Activated CD4-positive, alpha-beta T cell treated with anti-CD3 and anti-CD28 coated beads for 1 hour (primary cell): ENCODE data around the gene B3GALT6.
"Not testable (repeated sequence)": the region's sequence is repeated elsewhere in the genome, so short reads cannot be mapped to it uniquely, and the experiment has no call there.

Experiments
- DNase-seq: peaks from one replicate; pipeline ENCODE4 v3.0.0-alpha.2; 2020

B3GALT6 gene

DNA sequence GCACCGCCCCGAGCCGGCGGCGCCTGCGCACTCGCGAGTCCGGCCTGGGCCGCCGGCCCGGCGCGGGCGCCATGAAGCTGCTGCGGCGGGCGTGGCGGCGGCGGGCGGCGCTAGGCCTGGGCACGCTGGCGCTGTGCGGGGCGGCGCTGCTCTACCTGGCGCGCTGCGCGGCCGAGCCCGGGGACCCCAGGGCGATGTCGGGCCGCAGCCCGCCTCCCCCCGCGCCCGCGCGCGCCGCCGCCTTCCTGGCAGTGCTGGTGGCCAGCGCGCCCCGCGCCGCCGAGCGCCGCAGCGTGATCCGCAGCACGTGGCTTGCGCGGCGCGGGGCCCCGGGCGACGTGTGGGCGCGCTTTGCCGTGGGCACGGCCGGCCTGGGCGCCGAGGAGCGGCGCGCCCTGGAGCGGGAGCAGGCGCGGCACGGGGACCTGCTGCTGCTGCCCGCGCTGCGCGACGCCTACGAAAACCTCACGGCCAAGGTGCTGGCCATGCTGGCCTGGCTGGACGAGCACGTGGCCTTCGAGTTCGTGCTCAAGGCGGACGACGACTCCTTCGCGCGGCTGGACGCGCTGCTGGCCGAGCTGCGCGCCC lies at the start of gene B3GALT6:
B3GALT6 (plus strand) TSS at position 30 of the 588 bp plus-strand sequence; CDS start at position 72, 42 bp downstream.
- DNase-seq = no peak

DNA sequence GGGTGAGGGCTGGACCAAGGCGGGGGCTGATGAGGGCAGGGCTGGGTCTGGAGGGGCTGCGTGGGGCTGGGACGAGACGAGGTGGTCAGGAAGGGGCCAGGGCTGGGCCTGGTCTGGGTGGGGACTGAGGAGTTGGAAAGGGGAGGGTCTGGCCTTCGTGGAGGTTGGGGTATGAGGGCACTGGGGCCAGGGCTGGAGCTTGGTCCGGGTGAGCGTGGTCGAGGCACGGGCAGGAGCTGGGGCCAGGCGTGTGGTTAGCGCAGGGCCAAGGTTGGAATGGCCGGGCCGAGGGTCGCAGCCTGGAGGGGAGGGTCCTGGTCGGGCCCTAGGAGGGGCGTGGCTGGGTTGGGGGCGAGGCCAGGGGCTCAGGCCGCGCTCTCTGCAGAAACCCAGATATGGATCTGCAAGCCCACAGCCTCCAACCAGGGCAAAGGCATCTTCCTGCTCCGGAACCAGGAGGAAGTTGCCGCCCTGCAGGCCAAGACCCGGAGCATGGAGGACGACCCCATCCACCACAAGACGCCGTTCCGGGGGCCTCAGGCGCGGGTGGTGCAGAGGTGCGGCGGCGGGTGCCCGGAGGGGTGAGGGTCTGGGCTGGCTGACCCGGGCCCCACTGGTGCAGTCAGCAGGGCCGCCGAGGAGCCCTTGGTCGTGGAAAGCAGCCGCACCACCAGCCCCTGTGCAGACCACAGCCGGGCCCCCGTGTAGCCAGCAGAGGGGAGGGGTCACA lies 49.4 kb upstream of the B3GALT6 start:
- no peak for DNase-seq

DNA sequence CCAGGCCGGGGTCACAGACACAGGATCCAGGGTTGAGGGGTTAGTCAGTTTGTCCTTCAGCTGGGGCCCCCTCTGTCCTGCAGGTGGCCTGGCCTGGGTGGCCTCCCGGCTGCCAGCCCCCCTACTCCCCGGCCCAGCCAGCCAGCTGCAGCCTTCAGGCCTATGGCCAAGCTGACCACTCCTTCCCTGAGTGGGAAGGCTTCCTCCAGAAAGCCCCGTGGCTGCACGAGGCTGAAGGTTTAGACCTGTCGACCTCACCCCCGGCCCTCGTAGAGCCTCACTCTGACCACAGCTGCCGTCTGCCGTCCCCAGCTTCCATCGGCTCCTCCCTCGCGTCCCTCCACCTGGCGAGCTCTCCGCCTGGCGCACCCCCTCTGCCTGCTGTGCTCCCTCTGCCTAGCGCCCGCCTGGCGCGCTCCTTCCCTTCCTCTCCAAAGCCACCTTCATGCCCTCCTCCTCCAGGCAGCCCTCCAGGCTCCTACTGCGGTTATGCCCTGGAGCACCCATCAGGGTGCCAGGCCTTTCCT lies 48.8 kb upstream of the B3GALT6 start:
- DNase-seq = no peak

DNA sequence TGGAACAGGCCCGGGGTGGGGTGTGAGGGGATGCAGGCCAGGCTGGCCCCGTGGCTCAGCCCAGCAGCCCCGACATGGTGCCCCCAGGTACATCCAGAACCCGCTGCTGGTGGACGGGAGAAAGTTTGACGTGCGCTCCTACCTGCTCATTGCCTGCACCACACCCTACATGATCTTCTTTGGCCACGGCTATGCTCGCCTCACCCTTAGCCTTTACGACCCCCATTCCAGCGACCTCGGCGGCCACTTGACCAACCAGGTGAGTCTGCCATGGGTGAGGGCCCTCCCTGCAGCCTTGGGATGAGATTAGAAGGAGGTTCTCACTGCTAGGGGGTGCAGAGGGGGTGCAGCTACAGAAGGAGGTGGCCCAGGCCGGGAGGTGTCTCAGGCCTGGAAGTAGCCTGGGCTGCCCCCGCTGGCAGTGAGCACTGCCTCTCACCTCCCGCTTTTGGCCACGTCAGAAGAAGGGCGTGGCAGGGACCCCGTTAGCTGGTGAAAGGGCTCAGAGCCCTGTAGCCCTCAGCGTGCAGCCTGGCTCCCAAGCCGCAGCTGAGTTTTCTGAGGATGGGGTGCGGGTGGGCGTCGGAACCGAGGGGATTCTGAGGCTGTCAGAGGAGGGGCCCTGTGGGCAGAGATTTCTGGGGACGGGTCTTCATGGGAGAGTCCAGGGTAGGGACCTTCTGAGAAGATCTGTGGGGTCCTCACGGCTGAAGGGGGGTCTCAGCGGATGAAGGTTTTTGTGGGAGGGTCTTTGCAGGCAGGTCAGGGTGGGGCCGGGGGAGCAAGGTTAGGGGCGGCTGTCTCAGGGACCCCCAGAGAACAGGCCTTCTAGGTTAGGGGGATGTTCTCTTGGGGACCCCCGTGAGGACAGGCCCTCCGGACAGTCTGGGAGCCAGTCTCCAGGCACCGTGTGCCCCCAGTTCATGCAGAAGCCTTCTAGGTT lies 47.9 kb upstream of the B3GALT6 start:
- DNase-seq = no peak

DNA sequence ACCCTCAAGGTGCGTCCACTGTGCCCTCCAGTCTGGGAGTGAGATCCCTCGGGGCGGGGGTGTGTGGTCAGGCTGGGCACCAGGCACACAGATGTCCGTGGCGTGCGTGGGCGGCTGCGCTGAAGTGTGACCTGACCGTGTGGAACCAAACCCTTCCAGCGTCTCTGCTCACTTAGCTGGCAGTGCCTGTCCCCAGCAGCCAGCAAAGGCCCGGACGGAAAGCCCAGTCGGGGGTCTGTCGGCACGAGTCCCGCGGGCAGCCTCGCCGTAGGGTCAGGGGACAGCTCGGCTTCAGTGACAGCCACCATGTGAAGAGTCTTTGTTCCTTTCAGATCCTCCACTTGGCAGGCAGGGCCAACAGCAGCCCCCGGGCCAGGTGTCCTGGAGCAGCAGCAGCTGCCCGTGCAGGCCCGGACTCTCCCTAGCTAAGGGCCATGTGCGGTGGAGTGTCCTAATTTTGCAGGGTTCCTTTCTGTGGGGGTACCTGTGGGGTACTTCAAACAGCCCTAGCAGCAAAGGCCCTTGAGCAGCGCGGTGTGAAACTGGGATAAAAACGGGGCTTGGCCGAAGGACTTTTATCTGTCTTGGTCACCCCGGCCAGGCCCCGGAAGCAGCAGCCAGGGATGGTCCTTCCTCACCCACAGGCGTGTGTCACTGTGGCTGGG lies 46.8 kb upstream of the B3GALT6 start:
- DNase-seq = no peak

DNA sequence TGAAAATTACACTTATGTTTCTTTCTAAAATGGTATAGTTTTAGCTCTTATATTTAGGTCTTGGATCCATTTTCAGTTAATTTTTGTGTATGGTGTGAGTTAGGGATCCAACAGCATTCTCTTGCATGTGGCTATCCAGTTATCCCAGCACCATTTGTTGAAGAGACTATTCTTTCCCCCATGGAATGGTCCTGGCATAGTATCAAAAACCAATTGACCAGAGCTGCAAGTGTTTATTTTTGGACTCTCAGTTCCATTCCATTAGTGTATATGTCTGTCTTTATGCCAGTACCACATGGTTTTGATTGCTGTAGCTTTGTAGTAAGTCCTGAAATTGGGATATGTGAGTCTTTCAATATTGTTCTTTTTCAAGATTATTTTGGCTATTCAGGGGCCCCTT lies 44.1 kb upstream of the B3GALT6 start:
- no peak for DNase-seq

DNA sequence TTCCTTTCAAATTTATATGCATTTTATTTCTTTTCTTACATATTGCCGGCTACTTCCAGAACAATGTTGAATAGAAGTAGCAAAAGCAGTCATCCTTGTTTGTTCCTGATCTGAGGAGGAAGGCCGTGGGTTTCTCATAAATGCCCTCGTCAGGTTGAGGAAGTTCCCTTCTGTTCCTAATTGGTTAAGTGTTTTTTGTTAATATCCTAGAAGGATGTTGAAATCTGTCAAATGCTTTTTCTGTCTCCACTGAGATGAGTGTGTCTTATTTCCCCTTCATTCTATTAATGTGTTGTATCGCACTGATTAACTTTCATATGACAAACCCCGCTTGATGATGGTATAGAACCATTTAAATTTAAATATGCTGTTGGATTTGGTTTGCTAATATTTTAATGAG lies 42.9 kb upstream of the B3GALT6 start:
- no peak for DNase-seq

DNA sequence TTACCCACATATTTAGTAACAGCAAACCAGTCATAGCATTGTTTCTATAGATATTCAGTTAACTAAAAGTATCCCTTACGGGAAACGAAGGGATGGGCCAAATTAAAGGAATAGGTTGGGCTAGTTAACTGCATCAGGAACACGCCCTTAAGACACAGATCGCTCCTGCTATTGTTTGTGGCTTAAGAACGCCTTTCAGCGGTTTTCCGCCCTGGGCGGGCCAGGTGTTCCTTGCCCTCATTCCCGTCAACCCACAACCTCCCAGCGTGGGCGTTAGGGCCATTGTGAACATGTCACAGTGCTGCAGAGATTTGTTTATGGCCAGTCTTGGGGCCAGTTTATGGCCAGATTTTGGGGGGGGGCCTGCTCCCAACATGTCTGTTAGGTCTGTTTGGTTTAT lies 40.3 kb upstream of the B3GALT6 start:
- no peak for DNase-seq

DNA sequence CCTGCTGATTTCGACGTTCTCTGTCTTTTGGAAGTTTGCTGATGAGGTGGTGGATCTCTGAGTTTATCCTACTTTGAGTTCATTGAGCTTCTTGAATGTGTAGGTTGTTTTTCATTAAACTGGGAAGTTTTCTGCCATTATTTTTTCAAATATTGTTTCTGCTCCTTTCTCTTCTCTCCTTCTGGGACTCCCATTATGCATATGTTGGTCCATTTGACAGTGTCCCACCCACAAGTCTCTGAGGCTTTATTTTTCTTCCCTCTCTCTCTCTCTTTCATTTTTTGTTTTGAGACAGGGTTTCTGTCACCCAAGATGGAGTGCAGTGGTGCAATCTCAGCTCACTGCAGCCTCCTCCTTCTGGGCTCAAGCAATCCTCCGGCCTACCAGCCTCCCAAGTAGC lies 37.3 kb upstream of the B3GALT6 start:
- DNase-seq = no peak

DNA sequence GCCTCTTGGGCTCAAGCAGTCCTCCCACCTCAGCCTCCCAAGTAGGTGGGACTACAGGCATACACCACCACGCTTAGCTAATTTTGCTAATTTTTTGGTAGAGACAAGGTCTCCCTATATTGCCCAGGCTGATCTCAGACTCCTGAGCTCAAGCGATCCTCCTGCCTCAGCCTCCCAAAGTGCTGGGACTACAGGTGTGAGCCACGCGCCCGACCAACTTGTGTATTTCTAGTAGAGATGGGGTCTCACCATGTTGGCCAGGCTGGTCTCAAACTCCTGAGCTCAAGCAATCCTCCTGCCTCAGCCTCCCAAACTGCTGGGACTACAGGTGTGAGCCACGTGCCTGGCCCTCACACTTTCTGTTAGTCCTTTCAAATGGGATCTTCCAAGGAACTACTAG lies 36.3 kb upstream of the B3GALT6 start:
- DNase-seq = not testable (repeated sequence)

DNA sequence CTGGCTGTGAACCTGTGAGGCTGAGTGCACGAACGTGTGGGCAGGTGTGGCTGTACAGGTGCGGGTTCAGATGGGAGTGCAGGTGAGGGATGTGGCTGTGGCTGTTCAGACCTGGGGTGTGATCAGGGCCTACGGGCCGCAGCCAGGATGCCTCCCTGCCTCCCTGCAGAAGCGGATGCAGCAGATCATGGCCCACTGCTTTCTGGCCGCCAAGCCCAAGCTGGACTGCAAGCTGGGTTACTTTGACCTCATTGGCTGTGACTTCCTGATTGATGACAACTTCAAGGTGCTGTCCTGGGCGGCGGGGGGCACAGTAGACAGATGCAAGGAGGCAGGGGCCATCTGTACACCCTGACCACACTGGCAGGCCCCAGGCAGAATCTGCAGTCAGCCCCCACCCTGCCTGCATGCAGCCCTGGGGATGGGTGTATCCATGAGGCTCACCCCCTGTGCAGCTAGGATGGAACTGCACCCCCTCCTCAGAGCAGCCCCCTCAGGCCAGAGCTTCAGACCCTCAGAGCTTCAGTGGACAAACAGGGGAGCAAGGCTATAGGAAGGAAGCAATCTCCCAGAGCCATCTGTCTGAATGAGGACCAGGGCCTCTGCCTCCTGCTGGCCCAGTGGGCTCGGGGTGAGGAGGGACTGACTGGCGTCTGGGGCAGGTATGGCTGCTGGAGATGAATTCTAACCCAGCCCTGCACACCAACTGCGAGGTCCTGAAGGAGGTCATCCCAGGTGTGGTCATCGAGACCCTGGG lies 35.4 kb upstream of the B3GALT6 start:
- peak; percentile 7 for DNase-seq

DNA sequence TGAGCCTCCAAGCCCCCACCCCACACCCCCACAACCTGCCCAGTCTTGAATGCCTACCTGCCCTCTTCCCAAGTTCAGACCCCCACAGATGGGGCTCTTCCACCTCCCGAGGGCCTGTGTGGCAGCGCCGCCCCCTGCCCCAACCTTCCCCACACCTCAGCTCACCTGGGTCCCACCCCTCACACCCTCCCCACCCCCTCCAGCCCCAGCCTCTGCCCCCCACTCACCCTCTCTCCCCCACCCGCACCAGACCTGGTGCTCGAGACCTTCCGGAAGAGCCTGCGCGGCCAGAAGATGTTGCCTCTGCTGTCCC lies 34.9 kb upstream of the B3GALT6 start:
- DNase-seq = no peak

DNA sequence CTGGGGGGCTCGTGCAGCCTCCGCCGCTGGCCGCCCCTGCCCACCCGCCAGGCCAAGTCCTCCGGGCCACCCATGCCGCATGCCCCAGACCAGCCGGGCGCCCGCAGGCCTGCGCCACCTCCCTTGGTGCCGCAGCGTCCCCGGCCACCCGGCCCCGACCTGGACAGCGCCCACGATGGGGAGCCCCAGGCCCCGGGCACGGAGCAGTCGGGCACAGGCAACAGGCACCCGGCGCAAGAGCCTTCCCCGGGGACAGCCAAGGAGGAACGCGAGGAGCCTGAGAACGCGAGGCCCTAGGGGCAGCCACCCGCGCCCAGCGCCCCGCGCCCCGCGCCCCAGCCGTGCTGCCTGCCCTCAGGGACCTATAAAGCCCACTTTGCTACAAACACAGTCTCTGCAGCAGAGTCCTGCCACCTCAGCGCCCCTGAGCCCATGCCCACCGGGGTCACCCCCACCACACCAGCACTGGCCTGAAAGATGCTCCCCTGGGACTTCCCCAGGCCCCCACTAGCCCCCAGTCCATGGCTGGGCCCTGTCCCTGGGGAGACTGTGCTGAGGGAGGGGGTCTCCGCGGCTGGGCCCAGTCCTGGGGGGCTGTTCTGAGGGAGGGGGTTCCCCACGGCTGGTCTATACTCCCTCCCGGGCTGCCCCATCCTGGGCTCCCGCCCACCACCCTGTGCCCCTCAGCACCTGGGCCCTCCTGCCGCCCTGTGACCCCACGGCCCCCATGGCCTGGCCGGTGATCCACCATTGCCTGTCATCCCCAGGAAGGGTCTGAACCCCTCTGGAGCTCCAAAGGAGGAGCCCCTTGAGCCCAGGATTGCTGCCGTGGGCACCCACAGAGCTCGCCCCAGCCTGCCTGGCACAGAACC lies 34.2 kb upstream of the B3GALT6 start:
- peak; percentile 6 for DNase-seq

DNA sequence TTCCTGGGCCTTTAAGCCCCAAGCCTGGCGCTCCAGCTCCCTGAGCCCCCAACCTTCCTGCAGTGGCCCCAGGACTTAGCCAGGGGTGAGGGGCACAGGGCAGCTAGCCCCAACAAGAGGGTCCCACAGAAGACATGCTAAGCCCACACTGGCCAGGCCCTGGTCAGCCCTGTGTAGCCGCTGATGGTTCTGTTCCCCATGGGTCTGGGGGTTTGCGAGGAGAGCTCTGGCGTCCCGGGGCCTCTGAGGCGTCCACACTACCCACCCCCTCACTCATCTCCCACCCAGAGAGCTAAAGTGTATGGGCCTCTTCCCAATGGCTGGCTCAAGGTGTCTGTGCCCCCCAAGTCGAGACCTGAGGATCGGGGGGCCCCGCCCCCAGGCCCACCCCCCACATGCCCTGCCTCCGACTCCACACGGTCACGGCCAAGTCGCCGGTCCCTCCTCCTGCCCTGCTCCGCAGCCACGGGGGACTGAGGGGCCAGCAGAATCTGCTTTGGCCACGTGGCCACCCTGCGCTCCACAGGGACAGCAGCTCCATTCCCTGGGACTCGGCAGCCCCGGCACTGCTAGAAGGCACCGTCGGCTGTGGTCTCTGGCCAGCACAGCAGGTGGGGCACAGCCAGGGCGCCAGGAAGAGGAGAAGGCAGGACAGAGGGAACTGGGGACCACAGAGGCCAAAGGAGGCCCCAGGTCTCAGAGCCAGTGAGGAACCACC lies 33.5 kb upstream of the B3GALT6 start:
- peak; percentile 7 for DNase-seq

DNA sequence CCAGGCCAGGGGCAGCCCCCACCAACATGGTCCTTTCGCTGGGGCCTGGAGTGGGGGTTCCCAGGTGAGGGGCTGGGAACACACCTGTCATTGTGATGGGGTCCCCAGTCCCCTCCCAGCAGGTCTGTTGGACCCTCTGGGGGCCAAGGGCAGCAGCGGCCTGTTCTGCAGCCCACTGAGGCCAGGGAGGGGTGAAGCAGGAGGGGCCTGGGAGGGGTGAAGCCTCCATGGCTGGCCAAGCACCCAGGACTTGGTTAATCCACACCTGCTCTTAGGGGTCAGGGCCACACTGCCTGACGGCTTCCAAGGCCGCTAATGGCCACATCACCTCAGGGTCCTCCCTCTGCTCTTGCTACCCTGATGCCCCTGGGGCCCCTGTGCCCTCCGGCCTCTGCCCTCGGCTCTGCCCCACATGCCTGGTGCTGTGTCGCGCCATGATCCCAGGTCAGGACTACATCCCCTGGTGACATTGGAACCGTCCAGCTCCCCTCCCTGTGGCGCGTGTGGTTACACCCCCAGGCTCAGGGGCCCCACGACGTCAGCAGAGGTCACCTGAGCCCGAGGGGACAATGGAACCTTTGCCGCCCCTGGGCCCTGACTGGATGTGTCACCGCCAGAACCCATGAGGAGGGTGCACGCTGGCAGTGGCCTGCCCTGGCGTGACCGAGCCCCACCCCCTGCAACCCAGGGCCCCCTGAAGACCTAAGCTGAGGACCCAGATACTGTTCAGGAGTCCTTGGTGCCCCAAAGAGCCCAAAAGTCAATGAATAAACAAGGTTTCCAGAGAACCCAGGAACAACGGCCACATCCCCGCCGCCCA lies 32.7 kb upstream of the B3GALT6 start:
- DNase-seq = peak; percentile 8

DNA sequence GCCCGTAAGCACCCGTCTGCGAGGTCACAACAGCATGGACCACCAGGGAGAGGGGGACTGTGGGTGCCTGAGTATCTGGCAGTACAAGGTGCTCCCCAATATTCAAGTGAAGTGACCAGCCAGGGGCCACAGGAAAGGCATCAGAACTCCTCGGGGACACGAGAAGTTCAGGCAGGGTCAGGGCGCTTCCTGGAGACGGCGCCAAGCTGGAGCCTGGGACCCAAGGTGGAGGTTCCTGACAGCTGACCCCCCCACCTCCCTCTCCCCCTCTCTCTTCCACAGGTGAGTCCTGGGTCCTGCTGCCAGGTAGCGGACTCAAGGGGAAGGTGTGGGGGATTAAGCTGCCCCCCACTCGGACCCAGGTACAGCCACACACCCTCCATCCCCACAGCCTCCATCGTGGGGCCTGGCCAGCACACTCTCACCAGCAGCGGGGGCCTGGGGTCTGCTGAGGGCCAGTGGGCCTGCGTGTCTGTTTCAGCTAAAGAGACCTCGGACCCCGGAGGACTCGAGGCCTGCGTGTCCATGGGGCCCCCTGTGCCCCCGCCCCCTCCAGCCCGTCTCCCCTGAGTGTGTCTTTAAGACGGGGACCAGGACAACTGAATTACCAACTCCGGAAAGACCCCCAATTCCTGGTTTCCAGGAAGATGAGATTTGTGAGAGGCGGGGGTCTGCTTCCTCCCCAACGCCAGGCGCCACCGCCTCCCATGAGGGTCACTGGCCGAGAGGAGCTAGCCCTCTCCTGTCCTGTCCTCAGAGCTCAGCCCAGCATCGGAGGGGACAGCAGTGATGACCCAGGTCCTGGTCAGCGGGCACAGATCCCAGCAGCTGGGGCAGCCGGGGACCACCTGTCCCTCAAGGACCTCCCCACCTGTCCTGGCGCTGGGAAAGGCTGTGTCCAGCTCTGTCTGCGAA lies 31.8 kb upstream of the B3GALT6 start:
- peak; percentile 10 for DNase-seq

DNA sequence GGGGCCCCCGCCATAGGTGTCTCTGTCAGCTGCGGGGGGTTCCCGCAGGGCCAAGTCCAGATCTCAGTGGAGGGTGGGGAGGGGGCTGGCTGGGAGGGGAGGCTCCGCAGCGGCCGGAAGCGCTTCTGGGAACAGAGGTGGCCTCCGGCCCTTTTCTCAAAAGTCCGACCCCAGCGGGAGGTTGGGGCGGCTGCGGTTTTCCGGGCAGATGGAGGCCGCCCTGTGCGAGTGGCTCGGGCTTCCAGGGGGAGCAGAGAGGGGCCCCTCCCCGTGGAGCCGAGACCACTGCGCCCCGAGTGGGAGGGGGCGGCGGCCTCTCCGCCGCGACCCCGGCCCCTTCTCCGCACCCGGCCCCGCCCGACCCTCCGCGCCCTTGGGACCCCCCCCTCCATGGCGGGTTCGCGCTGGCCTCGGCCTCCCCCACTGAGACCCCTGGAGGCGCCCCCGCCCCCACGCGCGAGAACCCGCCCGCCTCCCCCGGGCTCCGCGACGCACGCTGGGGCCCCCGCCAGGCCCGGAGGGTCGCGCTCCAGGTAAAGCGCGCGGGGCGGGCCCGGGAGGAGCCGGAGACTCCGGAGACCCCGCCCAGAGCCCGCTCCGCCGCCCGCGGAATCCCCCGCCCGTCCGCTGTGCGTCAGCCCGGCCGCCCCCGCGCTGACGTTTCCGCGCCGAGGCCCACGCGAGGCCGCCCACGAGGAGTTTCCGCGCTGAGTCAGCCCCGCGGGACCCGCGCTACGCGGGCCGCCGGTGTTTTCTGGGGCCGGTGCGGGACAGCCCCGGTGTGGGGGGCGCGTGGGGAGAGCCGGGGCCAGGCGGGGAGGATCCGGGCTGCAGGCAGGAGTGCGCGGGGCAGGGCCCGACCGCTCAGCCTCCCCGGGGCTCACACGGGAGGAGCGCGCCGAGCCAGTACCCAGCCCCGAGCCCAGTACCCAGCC lies 30.9 kb upstream of the B3GALT6 start:
- peak; percentile 91 for DNase-seq
